Common myeloid progenitor, CD34-positive (primary cell): ENCODE data around the gene IPCEF1.
"Not testable (repeated sequence)": the region's sequence is repeated elsewhere in the genome, so short reads cannot be mapped to it uniquely, and the experiment has no call there.

Experiments used
- CTCF ChIA-PET: fragments of 350-600 bp; sonication (Branson Sonifier 250); formaldehyde crosslinking; loops from one replicate; lab custom pipeline; 2021; ENCODE audit warnings: antibody characterized with exemption; lab: Charles Lee
- POLR2A ChIA-PET: fragments of 350-600 bp; sonication (Branson Sonifier 250); formaldehyde crosslinking; loops from one replicate; lab custom pipeline; 2021; ENCODE audit warnings: antibody characterized with exemption; lab: Charles Lee
- DNase-seq, 3 donors: peaks; one replicate each; pipeline versions ENCODE4 v3.0.0 to v3.0.0-alpha.2; 2013
- H3K27ac ChIP-seq, 2 experiments: 1 replicate in 1 of 2; 2 replicates in 1 of 2; pipeline ENCODE4 v1.7.0; 2013; ENCODE audit warnings: inconsistent platforms in 2 of 2, low read length in 2 of 2, mild to moderate bottlenecking in 2 of 2, low read depth in 1 of 2, moderate library complexity in 1 of 2; ENCODE audit not compliant: severe bottlenecking in 2 of 2, insufficient read depth in 1 of 2, poor library complexity in 1 of 2
- H3K27me3 ChIP-seq, 5 experiments: replicated peaks in 2 of 5; 1 replicate in 3 of 5; 2 replicates in 2 of 5; pipeline versions ENCODE4 v1.6.1 to v1.7.0; 2013; ENCODE audit warnings: low read length in 4 of 5, mild to moderate bottlenecking in 2 of 5, moderate library complexity in 2 of 5, inconsistent platforms in 1 of 5; ENCODE audit not compliant: insufficient read depth in 5 of 5, control insufficient read depth in 4 of 5
- H3K36me3 ChIP-seq, 4 experiments: 1 replicate in 2 of 4; 2 replicates in 2 of 4; pipeline versions ENCODE4 v1.6.1 to v1.7.0; 2013; ENCODE audit warnings: low read length in 3 of 4, control low read depth in 1 of 4, mild to moderate bottlenecking in 1 of 4; ENCODE audit not compliant: control insufficient read depth in 4 of 4, insufficient read depth in 4 of 4
- H3K4me1 ChIP-seq, 4 experiments: 1 replicate in 3 of 4; 2 replicates in 1 of 4; pipeline versions ENCODE4 v1.6.1 to v1.7.1; 2013; ENCODE audit warnings: low read length in 3 of 4, mild to moderate bottlenecking in 3 of 4, control low read depth in 1 of 4, inconsistent platforms in 1 of 4, moderate library complexity in 1 of 4; ENCODE audit not compliant: control insufficient read depth in 4 of 4, insufficient read depth in 4 of 4; ENCODE audit errors: control extremely low read depth in 1 of 4
- H3K4me3 ChIP-seq, 7 experiments: 1 replicate in 4 of 7; 2 replicates in 3 of 7; pipeline versions ENCODE4 v1.5.1 to v1.7.0; 2013; ENCODE audit warnings: mild to moderate bottlenecking in 7 of 7, low read length in 6 of 7, moderate library complexity in 6 of 7, inconsistent platforms in 2 of 7, low read depth in 2 of 7, control low read depth in 1 of 7; ENCODE audit not compliant: insufficient read depth in 4 of 7, control insufficient read depth in 1 of 7; ENCODE audit errors: extremely low read depth in 1 of 7
- H3K9me3 ChIP-seq, 5 experiments: 1 replicate in 4 of 5; 2 replicates in 1 of 5; pipeline versions ENCODE4 v1.6.1 to v1.7.1; 2013; ENCODE audit warnings: low read length in 4 of 5, mild to moderate bottlenecking in 2 of 5, inconsistent platforms in 1 of 5, low read depth in 1 of 5, moderate library complexity in 1 of 5; ENCODE audit not compliant: control insufficient read depth in 4 of 5, insufficient read depth in 2 of 5; ENCODE audit errors: control extremely low read depth in 1 of 5
- WGBS: methylation state at CpG from one replicate; pipeline ENCODE4 v1.1.5; 2013; ENCODE audit not compliant: insufficient coverage; 5-methylcytosine and 5-hydroxymethylcytosine counted together

The IPCEF1 gene

GRCh38 chr6:154241061-154241460 is 115.5 kb downstream of the IPCEF1 start:
- CTCF ChIA-PET: interaction anchor here (0.9 to 1.7 kb wide), 4 partner anchors 9 to 58 kb away, joined by 3 to 6 read pairs (median 3); no protein-coding TSS in a partner anchor
- peaks cover 0 to 24% (median 0%) of the 10 kb centered on the region in 4 experiments for H3K4me1 ChIP-seq
- 100% methylated on average over 2 of the region's 11 CpGs for WGBS
- POLR2A ChIA-PET, H3K36me3 ChIP-seq, H3K4me3 ChIP-seq, H3K27ac ChIP-seq, H3K9me3 ChIP-seq, DNase-seq, H3K27me3 ChIP-seq: not testable (repeated sequence)

DNA sequence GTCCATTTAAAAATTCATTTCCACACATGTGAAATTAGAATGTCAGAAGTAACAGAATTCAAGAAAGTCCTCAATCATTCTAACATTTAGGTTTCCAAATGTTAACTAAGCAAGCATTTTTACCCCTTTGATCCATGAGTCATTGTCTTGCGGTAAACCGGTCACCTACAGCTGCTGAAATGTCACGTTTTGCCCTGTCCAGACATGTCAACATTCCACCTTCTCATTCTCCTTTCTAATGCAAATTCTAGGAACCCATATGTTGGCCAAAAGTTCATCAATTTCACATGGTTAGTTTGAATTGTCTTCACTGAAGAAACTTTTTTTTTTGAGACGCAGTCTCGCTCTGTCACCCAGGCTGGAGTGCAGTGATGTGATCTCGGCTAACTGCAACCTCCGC is 117.2 kb downstream of the IPCEF1 start:
- H3K27me3 ChIP-seq: no peaks in the 10 kb centered on the region
- 79% methylated on average over 4 of the region's 7 CpGs for WGBS
- CTCF ChIA-PET: no interaction called here
- POLR2A ChIA-PET: no interaction called here
- H3K36me3 ChIP-seq: no peaks in the 10 kb centered on the region
- no peak overlapping the region for H3K27ac ChIP-seq
- no peak for DNase-seq
- H3K4me3 ChIP-seq: no peak overlapping the region
- peaks cover 0 to 14% (median 0%) of the 10 kb centered on the region in 4 experiments for H3K4me1 ChIP-seq
- no peaks in the 10 kb centered on the region for H3K9me3 ChIP-seq

DNA sequence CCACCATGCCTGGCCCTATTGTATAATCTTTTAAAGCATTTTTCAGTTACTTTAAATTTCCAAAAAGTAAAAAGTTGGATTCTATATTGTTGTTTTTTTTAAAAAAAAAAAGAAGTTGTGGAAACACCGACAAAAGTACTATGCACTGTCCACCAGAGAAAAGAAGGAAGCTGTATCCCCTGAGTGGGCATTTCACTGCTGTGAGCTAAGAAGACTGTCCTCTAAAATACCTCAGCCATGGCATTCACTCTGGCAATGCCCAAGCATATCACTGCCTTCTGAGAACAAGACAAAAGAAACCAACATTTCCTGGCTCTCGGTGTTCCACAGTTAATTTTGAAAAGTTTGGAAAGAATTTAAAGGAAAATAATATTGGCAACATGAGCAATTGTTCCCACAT is 117.8 kb downstream of the IPCEF1 start:
- no peak for DNase-seq
- Histone ChIP-seq H3K27me3 (no peaks in the 10 kb centered on the region), H3K9me3 (no peaks in the 10 kb centered on the region), H3K4me3 (no peak overlapping the region), H3K27ac (no peak overlapping the region), H3K36me3 (no peaks in the 10 kb centered on the region), H3K4me1 (peaks cover 0 to 15% (median 0%) of the 10 kb centered on the region in 4 experiments)
- ChIA-PET CTCF (no interaction called here), POLR2A (no interaction called here)
- 100% methylated on average over 1 of the region's 2 CpGs for WGBS

- no peak overlapping the region for H3K4me3 ChIP-seq
- no peaks in the 10 kb centered on the region for H3K9me3 ChIP-seq
- H3K4me1 ChIP-seq: peaks cover 0 to 20% (median 2%) of the 10 kb centered on the region in 4 experiments
- ChIA-PET CTCF (interaction anchor here (0.7 to 1.4 kb wide), 2 partner anchors 14 to 133 kb away, joined by 3 to 4 read pairs; no protein-coding TSS in a partner anchor), POLR2A (no interaction called here)
- H3K27me3 ChIP-seq: no peaks in the 10 kb centered on the region
- no peak for DNase-seq
- WGBS: 100% methylated on average over 2 of the region's 4 CpGs
- no peak overlapping the region for H3K27ac ChIP-seq
- no peaks in the 10 kb centered on the region for H3K36me3 ChIP-seq
Measured at GRCh38 chr6:154236646-154237301, 119.8 kb downstream of the IPCEF1 start.

DNA sequence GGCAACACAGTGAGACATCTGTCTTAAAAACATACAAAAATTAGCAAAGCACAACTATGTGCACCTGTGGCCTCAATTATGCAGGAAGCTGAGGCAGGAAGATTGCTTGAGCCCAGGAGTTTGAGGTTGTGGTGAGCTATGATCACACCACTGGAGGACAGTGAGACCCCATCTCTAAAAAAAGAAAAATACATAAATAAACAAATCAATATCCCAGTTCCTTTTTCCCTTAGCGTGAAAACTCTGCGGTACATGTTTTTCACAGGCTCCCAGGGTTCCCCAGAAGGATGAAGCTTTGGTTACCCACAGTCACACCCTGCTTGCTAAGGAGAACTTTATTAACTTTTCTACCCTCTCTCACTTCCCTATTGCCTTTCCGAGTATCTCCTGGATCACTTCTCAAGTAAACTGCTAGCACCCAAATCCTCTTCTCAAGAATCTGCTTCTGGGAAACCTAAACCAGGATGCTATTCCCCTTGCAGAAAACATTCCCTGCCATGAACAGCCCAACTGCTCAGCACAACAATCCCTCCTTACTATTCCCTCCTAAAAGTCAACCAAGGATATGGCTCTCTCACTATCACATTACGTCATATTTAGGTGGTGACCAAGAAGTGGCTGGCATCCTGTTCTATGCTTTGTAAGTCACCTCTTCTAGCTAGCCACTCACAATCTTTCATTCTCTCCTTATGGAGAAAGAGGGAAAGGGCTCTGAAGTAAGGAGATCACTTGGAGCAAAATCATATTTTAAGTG is 122.4 kb downstream of the IPCEF1 start:
- CTCF ChIA-PET: interaction anchor here (1.4 to 1.8 kb wide), 2 partner anchors 14 kb away, joined by 3 to 5 read pairs; no protein-coding TSS in a partner anchor

GRCh38 chr6:154233383-154233782 is 123.2 kb downstream of the IPCEF1 start:
- H3K27ac ChIP-seq: no peak overlapping the region
- peaks cover 0 to 25% (median 4%) of the 10 kb centered on the region in 4 experiments for H3K4me1 ChIP-seq
- POLR2A ChIA-PET: no interaction called here
- H3K27me3 ChIP-seq: no peaks in the 10 kb centered on the region
- no peaks in the 10 kb centered on the region for H3K36me3 ChIP-seq
- H3K9me3 ChIP-seq: no peaks in the 10 kb centered on the region
- CTCF ChIA-PET: interaction anchor here (0.7 to 1.8 kb wide), 3 partner anchors 13 to 63 kb away, joined by 3 to 5 read pairs (median 3); no protein-coding TSS in a partner anchor
- no peak for DNase-seq
- no peak overlapping the region for H3K4me3 ChIP-seq
- 100% methylated on average over 1 of the region's 2 CpGs for WGBS

More for the DNA sequence above, 122.4 kb downstream of the IPCEF1 start:
- H3K4me3 ChIP-seq: no peak overlapping the region
- no peaks in the 10 kb centered on the region for H3K27me3 ChIP-seq
- POLR2A ChIA-PET: no interaction called here
- no peak for DNase-seq
- no peak overlapping the region for H3K27ac ChIP-seq
- H3K36me3 ChIP-seq: no peaks in the 10 kb centered on the region
- no peaks in the 10 kb centered on the region for H3K9me3 ChIP-seq
- 62% methylated on average over 3 of the region's 4 CpGs for WGBS
- peaks cover 0 to 28% (median 4%) of the 10 kb centered on the region in 4 experiments for H3K4me1 ChIP-seq
